Activated gamma-delta T cell (primary cell): Measurements from ENCODE around the gene PYROXD2.

ENCODE experiments used
- DNase-seq: peaks from one replicate; lab custom pipeline; 2025; lab: John Stamatoyannopoulos, UW
- total RNA-seq, 2 donors: gene quantifications; one replicate each; lab custom pipeline; 2026; lab: John Stamatoyannopoulos, UW

The PYROXD2 gene
- 10.0 to 10.2 reads per million in 2 donors for total RNA-seq

DNA sequence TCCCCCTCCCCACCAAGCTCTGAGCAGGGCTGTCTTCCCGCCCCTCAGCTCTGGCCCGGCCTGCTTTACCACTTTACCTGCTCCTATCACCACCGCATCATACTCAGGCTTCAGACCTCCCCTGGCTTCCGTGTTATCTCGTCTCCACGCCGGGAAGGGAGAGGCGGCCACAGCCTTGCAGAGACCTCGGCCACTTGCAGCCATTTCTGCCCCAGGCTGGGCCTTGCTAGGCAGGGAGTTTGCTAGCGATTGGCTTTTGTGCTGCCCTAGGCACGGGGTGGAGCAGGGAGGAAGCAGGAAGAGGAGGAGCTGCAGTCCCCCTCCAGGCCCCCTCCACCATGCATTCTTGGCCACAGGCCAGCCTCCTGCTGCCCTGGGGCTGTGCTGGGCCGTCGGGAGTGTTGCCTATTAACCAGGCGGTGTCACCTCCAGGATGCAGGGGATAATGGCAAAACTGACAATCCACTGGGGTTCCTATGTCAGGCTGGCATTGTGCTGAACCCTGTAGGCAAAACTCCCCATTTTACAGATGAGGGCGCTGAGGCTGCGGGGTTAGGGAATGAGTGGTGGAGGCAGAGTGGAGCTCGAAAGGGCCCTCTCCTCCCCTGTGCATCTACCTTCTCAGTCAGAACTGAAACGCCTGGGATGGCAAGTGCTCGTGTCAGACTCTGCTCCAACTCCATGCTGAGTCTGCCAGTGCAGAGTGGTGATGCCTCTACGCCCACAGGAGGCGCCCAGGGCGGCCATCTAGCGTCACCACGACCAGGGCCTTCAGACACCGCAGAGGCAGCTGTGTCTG, at the start of gene PYROXD2:
PYROXD2 (minus strand) TSS at position 251 of the 799 bp plus-strand sequence; CDS start at position 204, 47 bp downstream.
- no peak for DNase-seq

- DNase-seq, result no peak
Measured at GRCh38 chr10:98463976-98464754, 49.2 kb upstream of the PYROXD2 start.

- no peak for DNase-seq
Measured at GRCh38 chr10:98463016-98463415, 48.0 kb upstream of the PYROXD2 start.

DNA sequence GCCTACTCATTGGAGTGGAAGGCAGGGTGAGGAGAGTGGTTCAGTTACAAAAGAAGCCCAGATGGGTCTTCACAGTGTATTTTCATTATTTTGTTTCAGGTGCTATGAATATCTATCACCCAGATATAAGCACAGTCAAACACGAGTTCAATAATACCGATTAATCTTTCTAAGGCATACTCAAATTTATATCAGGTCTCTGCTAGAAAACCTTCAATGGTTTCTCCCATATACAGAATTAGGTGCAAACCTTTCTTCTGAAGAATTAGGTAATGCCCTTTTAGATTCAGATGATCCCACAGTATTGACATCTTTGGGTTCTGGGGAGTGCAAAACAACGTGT, 46.5 kb upstream of the PYROXD2 start:
- DNase-seq, result no peak

- no peak for DNase-seq
Measured at GRCh38 chr10:98460837-98461499, 46.0 kb upstream of the PYROXD2 start.

DNA sequence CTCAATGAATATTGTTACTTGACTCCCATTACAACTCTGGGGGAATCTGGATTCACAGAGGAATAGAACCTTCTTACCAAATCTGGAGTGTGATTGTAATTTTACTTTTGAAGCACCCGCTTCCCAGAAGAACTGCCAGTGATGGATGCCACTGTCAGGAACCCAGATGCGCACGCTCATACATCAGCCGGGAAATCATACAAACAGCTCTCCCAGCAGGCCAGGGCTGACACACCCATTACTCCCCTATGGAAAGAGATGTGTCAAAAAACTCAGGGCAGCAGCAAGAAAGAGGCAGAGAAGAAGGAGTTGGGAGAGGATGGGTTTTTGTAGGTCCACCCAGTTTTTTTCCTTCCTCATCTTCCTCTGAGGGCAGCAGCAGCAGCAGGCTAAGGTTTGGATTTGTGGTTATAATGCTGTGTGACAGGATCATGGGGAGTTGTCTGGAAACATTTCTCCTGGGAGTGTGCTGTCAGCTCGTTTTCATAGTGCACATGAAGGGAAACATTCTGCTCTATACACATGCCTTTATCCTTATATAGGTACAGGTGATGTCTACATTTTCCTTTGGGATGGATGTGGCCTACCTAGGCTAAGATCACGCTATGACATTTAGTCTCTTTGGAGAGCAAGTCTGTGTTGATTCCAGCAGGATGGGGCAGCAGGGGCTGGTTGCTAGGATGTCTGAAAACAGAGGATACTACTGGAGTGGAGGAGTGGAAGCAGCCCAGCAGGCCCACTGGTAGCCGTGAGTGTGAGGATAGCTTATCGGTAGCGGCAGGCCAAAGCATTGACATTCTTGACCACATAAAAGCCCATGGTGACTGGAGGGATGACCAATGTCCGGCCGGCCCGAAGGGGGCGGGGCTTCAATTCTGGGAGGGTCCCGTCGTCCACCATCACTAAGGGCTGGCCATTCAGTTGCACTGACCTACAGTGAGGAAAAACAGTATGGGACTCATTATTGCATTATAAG, 44.1 kb upstream of the PYROXD2 start:
- DNase-seq, result no peak

- no peak for DNase-seq
Measured at GRCh38 chr10:98457721-98458120, 42.7 kb upstream of the PYROXD2 start.

DNA sequence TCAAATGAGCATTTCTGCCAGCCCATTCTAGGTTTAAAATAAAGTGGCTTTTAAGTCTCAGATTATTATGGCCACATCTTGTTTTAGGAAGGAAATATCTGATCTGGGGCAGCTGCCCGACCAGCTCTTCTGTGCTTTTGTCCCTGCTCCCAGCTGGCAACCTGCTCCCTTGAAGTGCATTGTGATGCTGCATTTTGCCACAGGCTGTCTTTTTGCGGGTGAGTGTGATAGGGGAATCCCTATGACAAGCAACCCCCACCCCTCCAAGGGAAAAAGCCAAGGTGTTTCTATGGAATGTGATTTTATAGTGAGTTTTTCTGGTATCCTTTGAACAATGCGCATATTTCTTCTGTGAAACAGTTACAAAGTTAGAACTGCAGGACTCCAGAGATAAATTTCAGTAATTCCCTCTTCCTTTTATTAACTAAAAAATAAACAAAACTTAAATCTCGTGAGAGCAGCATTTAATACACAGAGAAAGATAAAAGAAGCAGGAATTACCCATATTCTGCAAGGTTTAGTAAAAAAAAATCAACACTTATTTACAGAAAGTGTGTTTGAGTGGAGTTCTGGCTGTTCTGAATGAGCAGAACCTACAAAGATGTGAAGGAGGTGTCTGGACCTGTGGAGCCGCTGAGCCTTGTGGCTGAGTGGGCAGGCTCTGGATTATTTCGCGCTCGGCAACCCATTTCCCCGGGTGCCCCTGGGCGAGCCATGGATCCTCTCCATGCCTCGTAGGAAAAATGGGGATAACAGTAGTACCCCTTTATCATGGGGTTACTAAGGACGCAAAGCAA, 41.9 kb upstream of the PYROXD2 start:
- DNase-seq, result no peak

- no peak for DNase-seq
Measured at GRCh38 chr10:98456043-98456570, 41.1 kb upstream of the PYROXD2 start.

DNA sequence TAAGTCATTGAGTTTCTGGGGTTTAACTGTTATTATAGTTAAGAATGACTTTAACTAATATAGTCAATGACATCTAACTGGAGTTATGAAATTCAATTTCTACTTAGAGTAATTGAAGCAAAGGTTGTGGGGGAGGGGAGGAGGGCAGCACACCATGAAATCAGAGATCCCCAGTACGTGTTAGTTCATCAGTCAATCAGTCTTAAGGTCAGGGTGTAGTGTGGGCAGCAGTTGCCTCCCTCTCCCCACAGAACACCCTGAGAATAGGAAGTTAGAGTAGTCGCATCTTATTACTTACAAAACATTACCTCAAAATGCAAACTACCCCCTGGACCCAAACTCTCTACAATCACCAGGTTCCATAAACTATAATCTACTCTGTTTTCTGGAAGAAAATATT, 38.7 kb upstream of the PYROXD2 start:
- DNase-seq, result no peak

DNA sequence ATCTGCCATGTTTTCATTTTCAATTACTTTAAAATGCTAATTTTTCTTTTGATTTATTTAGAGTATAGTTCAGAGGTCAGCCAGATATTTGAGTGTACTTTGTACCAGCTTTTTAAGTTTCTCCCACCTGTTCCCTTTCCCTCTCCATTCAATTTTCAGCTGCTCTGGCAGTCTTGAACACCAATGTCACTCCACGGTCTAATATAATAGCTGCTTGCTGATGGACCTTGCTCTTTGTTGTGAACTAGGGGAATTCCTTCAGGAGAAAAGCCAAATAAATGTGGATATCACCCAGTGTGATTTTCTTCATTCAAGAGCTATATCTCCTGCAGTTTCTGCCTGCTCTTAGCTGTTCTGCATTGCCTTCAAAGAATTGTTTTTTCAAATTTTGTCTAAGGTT, 35.6 kb upstream of the PYROXD2 start:
- DNase-seq, result no peak

DNA sequence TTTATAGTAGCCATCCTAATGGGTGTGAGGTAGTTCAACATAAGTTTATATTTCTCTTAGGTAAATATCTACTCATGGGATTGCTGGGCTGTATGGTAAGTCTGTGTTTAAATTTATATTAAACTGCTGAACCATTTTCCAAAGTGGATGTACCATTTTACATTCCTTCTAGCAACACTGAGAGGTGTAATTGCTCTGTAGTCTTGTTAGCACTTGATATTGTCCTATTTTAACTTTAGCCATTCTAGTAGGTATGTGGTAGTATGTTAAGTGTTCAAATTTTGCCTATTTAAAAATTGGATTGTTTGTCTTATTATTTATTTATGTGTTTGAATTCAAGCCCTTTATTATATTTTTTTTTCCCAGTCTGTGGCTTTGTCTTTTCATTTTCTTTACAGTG, 34.3 kb upstream of the PYROXD2 start:
- no peak for DNase-seq

DNA sequence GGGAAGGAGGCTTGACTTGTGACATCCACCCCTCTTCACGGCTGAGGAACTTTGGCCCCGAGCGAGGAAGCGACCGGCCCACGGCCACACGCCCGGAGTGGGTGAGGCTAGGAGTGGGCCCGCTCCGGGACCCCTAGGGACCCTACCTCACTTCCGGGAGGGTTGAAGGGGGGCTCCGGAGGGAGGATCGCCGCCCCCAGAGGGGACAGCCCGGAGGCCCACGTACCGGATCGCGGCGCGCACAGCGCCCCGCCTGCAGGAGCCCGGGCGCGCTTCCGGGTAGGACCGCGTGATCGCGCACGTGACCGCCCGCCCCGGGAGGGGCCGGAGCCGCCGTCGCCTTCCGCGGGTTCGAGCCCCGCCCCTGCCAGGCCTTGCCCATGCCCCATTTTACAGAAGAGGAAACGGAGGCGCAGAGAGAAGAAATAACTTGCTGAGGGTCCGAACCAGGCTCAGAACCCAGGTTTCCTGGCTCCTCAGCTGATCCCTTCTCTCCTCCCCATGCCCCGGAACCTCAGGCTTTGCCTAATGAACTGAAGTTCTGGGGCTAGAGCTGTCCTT, 31.8 kb upstream of the PYROXD2 start, which contains the start of gene HPS1:
HPS1 (minus strand) TSS at position 275 of the 561 bp plus-strand sequence. CDS start 3,695 bp downstream, outside the sequence.
- peak; percentile 52 for DNase-seq

DNA sequence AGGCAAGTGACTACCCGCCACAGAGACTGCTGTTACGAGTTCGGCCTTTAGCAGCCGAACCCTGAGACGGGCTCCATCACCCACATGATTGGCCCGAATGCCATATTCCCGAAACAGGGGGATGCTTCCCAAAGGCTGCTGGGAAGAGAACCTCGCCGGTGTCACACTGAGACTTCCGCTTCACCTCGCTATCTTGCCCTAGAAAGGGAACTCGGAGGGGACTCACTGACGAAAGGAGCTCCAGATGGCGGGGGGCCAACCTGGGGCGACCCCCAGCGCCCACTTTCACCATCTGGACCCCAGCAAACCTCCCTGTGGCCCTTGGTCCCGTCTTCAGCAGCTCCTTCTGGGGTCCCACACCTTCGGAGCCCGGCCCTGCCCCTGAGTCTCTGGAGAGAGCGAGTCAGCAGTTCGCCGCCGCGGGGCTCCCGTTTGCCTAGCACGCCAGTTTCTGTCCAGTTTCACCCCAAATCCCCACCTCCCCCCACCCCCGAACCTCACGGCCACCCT, 31.2 kb upstream of the PYROXD2 start:
- no peak for DNase-seq

DNA sequence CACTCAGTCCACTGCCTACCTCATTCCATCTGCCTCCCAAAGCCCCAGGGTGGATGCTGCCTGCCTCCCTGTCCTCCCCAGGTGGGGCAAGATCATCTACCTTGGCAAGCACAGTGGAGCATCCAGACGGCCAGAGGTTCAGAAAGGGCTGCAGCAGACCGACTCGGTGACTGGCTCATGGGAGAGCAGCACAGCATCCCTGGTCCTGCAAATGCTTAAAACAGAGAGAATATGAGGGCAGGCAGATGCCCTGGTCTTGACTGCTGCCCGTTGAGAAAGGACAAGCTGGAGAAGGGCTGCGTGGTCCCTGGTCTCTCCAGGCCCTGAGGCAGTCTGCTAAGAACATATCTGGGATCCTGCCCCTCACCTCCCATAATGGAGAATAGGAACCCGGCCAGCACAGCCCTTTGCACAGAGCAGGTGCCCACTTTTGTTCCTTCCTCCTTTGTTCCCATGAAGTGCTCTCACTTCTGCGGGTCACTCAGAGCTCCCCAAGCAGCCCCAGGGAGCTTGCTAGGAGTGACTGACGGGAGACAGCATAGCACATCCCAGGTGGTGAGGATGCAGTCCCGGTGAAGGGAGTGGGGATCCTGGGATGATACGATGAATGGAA, 30.3 kb upstream of the PYROXD2 start:
- DNase-seq, result no peak

GRCh38 chr10:98444314-98445006, 29.5 kb upstream of the PYROXD2 start:
- no peak for DNase-seq

DNA sequence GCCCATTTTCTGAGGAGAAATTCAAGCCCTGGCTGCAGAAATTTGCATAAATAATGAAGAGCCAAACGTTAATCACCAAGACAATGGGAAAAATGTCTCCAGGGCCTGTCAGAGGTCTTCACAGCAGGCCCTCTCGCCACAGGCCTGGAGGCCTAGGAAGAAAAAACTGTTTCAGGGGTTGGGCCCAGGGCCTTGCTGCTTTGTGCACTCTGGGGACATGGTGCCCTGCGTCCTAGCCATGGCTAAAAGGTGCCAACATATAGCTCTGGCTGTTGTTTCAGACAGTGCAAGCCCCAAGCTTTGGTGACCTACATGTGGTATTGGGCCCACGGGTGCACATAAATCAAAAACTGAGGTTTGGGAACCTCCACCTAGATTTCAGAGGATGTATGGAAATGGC, 23.7 kb upstream of the PYROXD2 start:
- DNase-seq, result no peak

DNA sequence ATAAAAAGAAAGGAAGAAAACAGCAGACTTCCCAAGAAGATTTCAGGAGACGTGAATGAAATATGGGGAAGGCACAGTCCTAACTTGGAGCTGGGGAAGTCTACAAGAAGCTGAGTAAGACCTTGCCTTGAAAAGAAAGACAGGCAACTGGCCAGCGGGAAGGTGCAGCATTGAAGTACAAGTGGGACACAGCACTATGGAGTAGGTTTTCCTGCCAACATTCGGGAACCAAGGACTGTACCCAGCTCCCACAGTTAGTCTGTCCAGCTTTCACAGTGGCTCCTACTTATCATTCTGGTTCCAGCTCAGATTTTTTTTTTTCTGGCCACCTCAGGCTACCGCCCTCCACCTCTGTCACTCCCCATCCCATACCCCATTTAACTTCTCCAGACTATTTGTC, 21.7 kb upstream of the PYROXD2 start:
- DNase-seq, result no peak

DNA sequence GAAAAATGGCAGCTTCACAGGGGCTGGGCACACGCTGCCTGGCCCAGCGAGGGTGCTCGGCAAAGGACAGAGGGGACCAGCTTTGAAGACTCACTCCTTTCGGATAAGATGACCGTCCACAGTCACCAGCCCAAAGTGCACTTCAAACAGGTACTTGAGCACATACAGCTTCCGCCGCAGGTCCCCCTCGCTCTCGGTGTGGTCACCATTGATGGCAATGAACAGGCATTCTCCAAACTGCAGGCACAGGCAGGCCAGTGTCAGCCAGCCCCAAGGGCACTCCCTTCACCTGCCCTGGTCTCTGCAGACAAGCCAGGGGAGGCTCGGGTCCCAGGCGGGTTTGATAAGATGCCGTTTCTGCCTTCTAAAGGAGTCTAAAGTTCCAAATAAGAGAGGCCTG, 20.2 kb upstream of the PYROXD2 start:
- no peak for DNase-seq
